Vagina (tissue), 2 donors: ENCODE results near the gene WDR19. TPM values are rescaled to one million over a fixed set of nuclear protein-coding genes. Genes with fewer than 3 reads are reported as not detected.

Experiments
- DNase-seq, 2 donors: peaks; one replicate each; pipeline ENCODE4 v3.0.0-alpha.2; 2017; ENCODE audit errors: extremely low spot score in 2 of 2
- H3K27ac ChIP-seq: fragments of 200-600 bp; sonication (generic); one replicate; pipeline ENCODE4 v1.5.1; 2019
- H3K27me3 ChIP-seq: fragments of 200-600 bp; sonication (generic); one replicate; pipeline ENCODE4 v1.5.1; 2019
- H3K36me3 ChIP-seq, 2 donors: fragments of 200-600 bp; sonication (generic); one replicate each; pipeline ENCODE4 v1.5.1; 2017 to 2019
- H3K4me1 ChIP-seq: fragments of 200-600 bp; sonication (generic); one replicate; pipeline ENCODE4 v1.5.1; 2019
- H3K4me3 ChIP-seq, 2 donors: fragments of 200-600 bp; sonication (generic); 1 replicate in 1 of 2; 2 replicates in 1 of 2; pipeline ENCODE4 v1.5.1; 2016 to 2019
- H3K9me3 ChIP-seq: fragments of 200-600 bp; sonication (generic); one replicate; pipeline ENCODE4 v1.5.1; 2019
- CTCF ChIP-seq, 3 experiments: fragments of 450-650 bp in 2 of 3; fragments of 200-600 bp in 1 of 3; sonication (generic) in 1 of 3; IDR thresholded peaks; one replicate each; pipeline ENCODE4 v1.5.1; 2017 to 2019; ENCODE audit warnings: antibody characterized with exemption in 3 of 3, mild to moderate bottlenecking in 2 of 3, moderate library complexity in 2 of 3
- POLR2A ChIP-seq, 2 donors: fragments of 450-650 bp; IDR thresholded peaks; one replicate each; pipeline ENCODE4 v1.6.1; 2017; ENCODE audit warnings: antibody characterized with exemption in 2 of 2, mild to moderate bottlenecking in 2 of 2, moderate library complexity in 2 of 2
- POLR2AphosphoS5 ChIP-seq, 2 donors: sonication (generic); formaldehyde crosslinking; IDR thresholded peaks; one replicate each; pipeline ENCODE4 v1.9.0; 2017; ENCODE audit warnings: antibody characterized with exemption in 2 of 2, mild to moderate bottlenecking in 2 of 2, low read depth in 1 of 2; ENCODE audit not compliant: insufficient read depth in 1 of 2
- intact Hi-C: fragments of 100-400 bp; cut with DNase I; formaldehyde crosslinking; loops from one replicate; pipeline ENCODE4 v1.15.1; 2023
- total RNA-seq: library from RNA; depleted of rRNA; stranded (reverse); fragments of >200 nt; gene quantifications from one replicate; pipeline ENCODE4 v1.2.3, GENCODE V29; 2016

WDR19 gene
- total RNA-seq, 1 donor from 2014 or later, result 47.1 TPM

GRCh38 chr4:39303871-39304270, 121.5 kb downstream of the WDR19 start:
- DNase-seq, result no peak
- no peaks in the 10 kb centered on the region for H3K4me1 ChIP-seq
- no peaks in the 10 kb centered on the region for H3K27me3 ChIP-seq
- no peak overlapping the region for H3K4me3 ChIP-seq
- no peak for TF ChIP-seq POLR2A (IDR thresholded peaks at IDR 0.05)
- TF ChIP-seq CTCF (IDR thresholded peaks at IDR 0.05), result no peak
- no peak for TF ChIP-seq POLR2AphosphoS5 (IDR thresholded peaks at IDR 0.05; ENCODE audit: insufficient read depth in 1 of 2, low read depth in 1 of 2)
- H3K36me3 ChIP-seq, result peaks cover 0 to 52% of the 10 kb centered on the region in 2 donors
- no peak overlapping the region for H3K27ac ChIP-seq
- H3K9me3 ChIP-seq, result no peaks in the 10 kb centered on the region
- intact Hi-C loops, result no loop called here

- intact Hi-C loops, result no loop called here
- DNase-seq, result no peak
- Histone ChIP-seq H3K27ac (no peak overlapping the region), H3K27me3 (no peaks in the 10 kb centered on the region), H3K36me3 (peaks cover 0 to 48% of the 10 kb centered on the region in 2 donors), H3K4me3 (no peak overlapping the region), H3K9me3 (no peaks in the 10 kb centered on the region), H3K4me1 (no peaks in the 10 kb centered on the region)
- TF ChIP-seq POLR2AphosphoS5 (IDR thresholded peaks at IDR 0.05; ENCODE audit: insufficient read depth in 1 of 2, low read depth in 1 of 2) (no peak), POLR2A (IDR thresholded peaks at IDR 0.05) (no peak), CTCF (IDR thresholded peaks at IDR 0.05) (no peak)
These were observed 122.3 kb downstream of the WDR19 start for GRCh38 chr4:39304651-39305050.

- intact Hi-C loops, result no loop called here
- no peaks in the 10 kb centered on the region for H3K4me1 ChIP-seq
- H3K27ac ChIP-seq, result no peak overlapping the region
- no peaks in the 10 kb centered on the region for H3K27me3 ChIP-seq
- peaks cover 0 to 49% of the 10 kb centered on the region in 2 donors for H3K36me3 ChIP-seq
- H3K9me3 ChIP-seq, result no peaks in the 10 kb centered on the region
- no peak for DNase-seq
- TF ChIP-seq POLR2AphosphoS5 (IDR thresholded peaks at IDR 0.05; ENCODE audit: insufficient read depth in 1 of 2, low read depth in 1 of 2) (no peak), CTCF (IDR thresholded peaks at IDR 0.05) (no peak), POLR2A (IDR thresholded peaks at IDR 0.05) (no peak)
- H3K4me3 ChIP-seq, result no peak overlapping the region
These were observed 123.8 kb downstream of the WDR19 start for GRCh38 chr4:39305912-39306677.

GRCh38 chr4:39308611-39309010, 126.3 kb downstream of the WDR19 start:
- no peak overlapping the region for H3K27ac ChIP-seq
- DNase-seq, result no peak
- peaks cover 0 to 57% of the 10 kb centered on the region in 2 donors for H3K36me3 ChIP-seq

More at GRCh38 chr4:39308611-39309010, 126.3 kb downstream of the WDR19 start:
- intact Hi-C loops, result no loop called here
- H3K27me3 ChIP-seq, result no peaks in the 10 kb centered on the region
- H3K4me1 ChIP-seq, result no peaks in the 10 kb centered on the region
- no peak overlapping the region for H3K4me3 ChIP-seq
- TF ChIP-seq POLR2AphosphoS5 (IDR thresholded peaks at IDR 0.05; ENCODE audit: insufficient read depth in 1 of 2, low read depth in 1 of 2) (no peak), CTCF (IDR thresholded peaks at IDR 0.05) (no peak), POLR2A (IDR thresholded peaks at IDR 0.05) (no peak)
- H3K9me3 ChIP-seq, result no peaks in the 10 kb centered on the region
